B cell (primary cell): ENCODE results near the gene ACTN1. TPM values are rescaled to one million over a fixed set of nuclear protein-coding genes. Genes with fewer than 3 reads are reported as not detected.

Experiments
- polyA plus RNA-seq: library from polyadenylated mRNA; depleted of rRNA; stranded (reverse); fragments of >200 nt; gene quantifications from 2 replicates; pipeline ENCODE4 v1.2.3, GENCODE V29; 2012
- small RNA-seq: library from RNA; depleted of rRNA; stranded (forward); fragments of <200 nt; gene quantifications from one replicate; pipeline ENCODE3, GENCODE V24; 2012; ENCODE audit warnings: low replicate concordance, low read depth; ENCODE audit not compliant: insufficient read length
- total RNA-seq, 2 donors: library from RNA; stranded (reverse); fragments of 120-200 nt in 1 of 2; gene quantifications; 1 replicate in 1 of 2; 2 replicates in 1 of 2; pipeline versions ENCODE4 v1.2.3 to v1.2.4, GENCODE V29; 2013 to 2022

ACTN1 gene
- total and polyA plus RNA-seq, 2 donors (not counting 1 experiment from before 2014, with no cell fraction given), result 0.74 to 0.89 TPM

Small RNAs within 50 kb of the gene (small RNA-seq; reads per million reads assigned to genes)
- gene BANF1P1 (not detected), gene HMGN1P3 (not detected), gene RPS29P1 (not detected)

Other genes with a start within 250 kb of the ACTN1 start
- 572 and 594 TPM in 2 replicates for gene ZFP36L1, start 186.2 kb downstream of the ACTN1 start, total RNA-seq
- 729 and 983 TPM in 2 replicates for gene ZFP36L1, start 186.2 kb downstream of the ACTN1 start, polyA plus RNA-seq
- gene DCAF5, start 173.8 kb upstream of the ACTN1 start, total RNA-seq, result 60.3 and 62.2 TPM in 2 replicates
- 58.7 and 65.5 TPM in 2 replicates for gene DCAF5, start 173.8 kb upstream of the ACTN1 start, polyA plus RNA-seq
- gene EXD2, start 212.2 kb upstream of the ACTN1 start, total RNA-seq, result 10.0 and 10.2 TPM in 2 replicates
- gene EXD2, start 212.2 kb upstream of the ACTN1 start, polyA plus RNA-seq, result 3.6 and 4.2 TPM in 2 replicates